ENCODE data around the gene ITGB4. TPM values are rescaled to one million over a fixed set of nuclear protein-coding genes. Genes with fewer than 3 reads are reported as not detected.
"Not testable (repeated sequence)": the region's sequence is repeated elsewhere in the genome, so short reads cannot be mapped to it uniquely, and the experiment has no call there.

ITGB4 gene
- total RNA-seq, 1 donor from 2014 or later = 2.7 TPM

- no peak for DNase-seq
These were observed 50.3 kb downstream of the ITGB4 start for GRCh38 chr17:75771334-75772281.

GRCh38 chr17:75773121-75773807, 52.0 kb downstream of the ITGB4 start:
- DNase-seq = no peak

- DNase-seq = no peak
These were observed 52.7 kb downstream of the ITGB4 start for GRCh38 chr17:75773808-75774470.

- DNase-seq = no peak
These were observed 53.3 kb downstream of the ITGB4 start for GRCh38 chr17:75774471-75774990.

- no peak for DNase-seq
These were observed 53.9 kb downstream of the ITGB4 start for GRCh38 chr17:75774991-75775668.

- no peak for DNase-seq
These were observed 55.4 kb downstream of the ITGB4 start for GRCh38 chr17:75776386-75777295.

GRCh38 chr17:75777296-75777922, 56.1 kb downstream of the ITGB4 start:
- DNase-seq = no peak

GRCh38 chr17:75778066-75778860, 57.0 kb downstream of the ITGB4 start:
- DNase-seq = not testable (repeated sequence)

- DNase-seq = no peak
These were observed 57.6 kb downstream of the ITGB4 start for GRCh38 chr17:75778861-75779249.

GRCh38 chr17:75779250-75779986, 58.2 kb downstream of the ITGB4 start:
- peak; percentile 95 for DNase-seq

GRCh38 chr17:75779987-75780889, 59.0 kb downstream of the ITGB4 start:
- DNase-seq = no peak

- no peak for DNase-seq
These were observed 62.0 kb downstream of the ITGB4 start for GRCh38 chr17:75783069-75783783.

- DNase-seq = no peak
These were observed 62.7 kb downstream of the ITGB4 start for GRCh38 chr17:75783803-75784472.

- peak; percentile 98 for DNase-seq
These were observed 63.3 kb downstream of the ITGB4 start, which contains the start of gene UNK for GRCh38 chr17:75784473-75785015. Gene UNK (plus strand): TSS chr17:75784806. CDS start chr17:75784881, 75 bp downstream.

GRCh38 chr17:75785016-75785890, 64.0 kb downstream of the ITGB4 start:
- DNase-seq = peak; percentile 91

All from occipital lobe (tissue), 2 donors.